Stimulated activated CD8-positive, alpha-beta memory T cell treated with anti-CD3 and anti-CD28 coated beads, Interleukin-12 subunit alpha, Interleukin-12 subunit beta, amount 100 ng/mL, for 24 hours (primary cell): ENCODE results near the gene FAM53B.
"Not testable (repeated sequence)": the region's sequence is repeated elsewhere in the genome, so short reads cannot be mapped to it uniquely, and the experiment has no call there.

Experiments
- DNase-seq: peaks from one replicate; pipeline ENCODE4 v3.0.0-alpha.2; 2020; ENCODE audit errors: extremely low read depth

The FAM53B gene

DNA sequence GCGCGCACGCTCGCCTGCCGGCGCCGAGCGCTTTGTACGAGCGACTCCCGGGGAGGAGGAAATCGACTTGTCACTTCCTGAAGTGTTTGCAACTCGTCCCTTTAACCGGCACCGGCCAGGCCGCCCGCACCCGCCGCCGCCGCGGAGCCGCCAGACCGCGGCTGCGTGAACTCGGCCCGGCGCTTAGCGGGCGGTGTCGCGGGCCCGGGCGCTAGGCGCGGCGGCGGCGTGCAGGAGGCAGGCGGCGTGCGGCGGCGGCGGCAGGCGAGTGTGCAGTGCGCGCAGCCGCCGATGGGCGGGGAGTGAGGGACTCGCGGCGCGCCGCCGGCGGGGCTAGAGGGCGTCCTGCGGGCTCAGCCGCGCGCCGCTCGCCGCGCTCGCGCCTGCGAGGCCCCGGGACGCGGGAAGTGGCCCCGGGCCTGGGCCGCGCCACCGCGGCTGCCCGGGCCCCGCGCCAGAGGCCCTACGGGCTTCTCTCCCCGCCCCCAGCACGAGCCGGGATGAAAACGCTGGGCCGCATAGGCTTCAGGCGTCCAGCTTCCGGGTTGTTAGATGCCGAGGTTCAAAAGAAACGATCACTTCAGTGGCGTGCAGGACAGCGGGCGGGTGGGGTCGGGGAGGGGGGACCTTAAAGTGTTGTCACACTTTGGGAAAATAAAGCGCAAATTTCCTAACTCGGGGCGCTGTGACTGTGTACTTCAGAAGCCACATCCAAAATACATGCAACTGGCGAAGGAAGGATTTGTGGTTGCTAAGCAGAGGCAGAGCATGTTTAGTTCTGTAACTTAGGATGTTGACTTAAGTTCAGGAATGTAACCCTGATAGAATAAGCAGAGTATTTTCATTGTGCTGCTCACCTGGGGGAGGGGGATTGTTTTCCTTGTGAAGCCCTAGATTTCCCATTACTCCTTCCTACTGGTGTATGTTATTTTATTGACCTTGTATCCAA is at the start of gene FAM53B:
Gene FAM53B, minus strand, starts transcription at position 277 of the 949 bp plus-strand sequence. CDS start 37,665 bp downstream, outside the sequence.
- DNase-seq: peak; percentile 60

DNA sequence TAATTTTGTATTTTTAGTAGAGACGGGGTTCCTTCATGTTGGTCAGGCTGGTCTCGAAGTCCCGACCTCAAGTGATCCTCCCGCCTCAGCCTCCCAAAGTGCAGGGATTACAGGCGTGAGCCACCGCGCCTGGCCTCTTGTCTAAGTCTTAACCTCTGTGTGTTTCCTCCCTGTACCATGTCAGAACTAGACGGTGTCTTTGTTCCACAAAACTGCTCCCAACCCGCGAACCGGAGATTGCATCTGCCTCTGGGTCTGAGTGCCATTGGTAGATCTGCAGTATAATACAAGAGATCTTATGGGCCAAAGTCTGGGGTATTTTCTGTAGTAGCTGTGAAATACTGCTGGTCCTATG is 48.8 kb upstream of the FAM53B start:
- no peak for DNase-seq

- peak; percentile 67 for DNase-seq
Observed at GRCh38 chr10:124791547-124792348, 47.6 kb upstream of the FAM53B start, which contains the start of gene EEF1AKMT2. EEF1AKMT2 (minus strand) TSS chr10:124791887; CDS start chr10:124791833, 54 bp downstream.

DNA sequence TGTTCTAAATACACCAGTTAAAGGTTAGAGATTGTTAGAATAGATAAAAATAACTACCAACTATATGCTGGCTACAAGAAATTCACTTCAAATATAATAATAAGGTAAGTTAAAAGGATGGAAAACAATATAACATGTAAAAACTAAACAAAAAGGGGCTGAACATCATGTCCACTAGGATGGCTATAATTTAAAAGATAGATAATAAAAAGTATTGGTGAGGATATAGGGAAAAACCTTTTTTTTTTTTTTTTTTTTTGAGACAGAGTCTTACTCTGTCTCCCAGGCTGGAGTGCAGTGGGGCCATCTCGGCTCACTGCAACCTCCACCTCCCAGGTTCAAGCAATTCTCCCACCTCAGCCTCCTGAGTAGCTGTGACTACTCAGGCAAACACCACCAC is 38.7 kb upstream of the FAM53B start:
- DNase-seq: not testable (repeated sequence)

DNA sequence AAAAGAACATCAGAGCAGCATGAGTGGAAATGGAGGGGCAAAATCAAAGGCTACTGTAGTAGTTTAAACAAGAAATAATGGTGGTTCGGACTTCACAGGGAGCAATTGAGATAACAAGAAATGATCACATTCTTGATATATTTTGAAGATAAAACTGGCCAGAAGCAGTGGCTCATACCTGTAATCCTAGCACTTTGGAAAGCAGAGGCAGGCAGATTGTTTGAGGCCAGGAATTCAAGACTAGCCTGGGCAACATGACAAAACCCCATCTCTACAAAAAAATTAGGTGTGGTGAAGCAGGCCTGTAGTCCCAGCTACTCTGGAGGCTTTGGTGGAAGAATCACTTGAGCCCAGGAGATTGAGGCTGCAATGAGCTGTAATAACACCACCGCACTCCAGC is 24.6 kb upstream of the FAM53B start:
- DNase-seq: no peak

DNA sequence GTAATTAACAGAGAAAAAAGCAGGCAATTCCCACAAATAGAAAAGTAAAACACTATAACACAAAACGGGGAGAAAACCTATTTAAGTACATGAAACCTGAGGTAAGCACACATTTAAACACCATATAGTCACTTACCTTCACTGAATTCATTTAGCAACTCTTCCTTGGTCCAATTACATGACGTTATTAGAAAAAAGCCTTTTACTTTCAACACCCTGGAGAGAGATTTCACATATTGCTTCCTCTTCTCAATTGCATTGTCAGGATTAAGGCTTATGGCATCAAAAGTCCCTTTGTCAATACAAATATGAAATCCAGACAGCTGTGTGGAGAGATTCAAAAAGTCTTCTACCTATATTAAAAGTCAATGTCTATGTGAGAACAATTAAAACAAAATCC is 21.1 kb upstream of the FAM53B start:
- DNase-seq: no peak

DNA sequence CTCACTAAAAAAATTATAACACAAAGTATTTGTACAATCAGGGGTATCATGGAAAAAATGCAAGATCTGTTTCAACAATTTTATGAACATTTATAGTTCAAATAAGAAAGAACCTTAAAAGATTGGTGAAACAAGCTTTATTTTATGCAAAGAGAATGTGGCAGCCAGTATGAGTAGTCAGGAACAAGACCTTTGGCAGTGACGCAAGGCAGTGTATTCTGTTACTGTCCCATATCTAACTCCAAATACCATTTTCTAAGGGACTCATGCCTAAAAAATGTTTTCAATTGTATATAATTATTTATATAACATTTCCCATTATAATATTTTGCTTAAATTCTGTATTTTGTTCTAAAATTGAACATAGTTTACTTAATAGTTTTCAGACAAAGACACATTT is 19.1 kb upstream of the FAM53B start:
- no peak for DNase-seq

GRCh38 chr10:124762281-124762680 is 18.1 kb upstream of the FAM53B start:
- DNase-seq: no peak

DNA sequence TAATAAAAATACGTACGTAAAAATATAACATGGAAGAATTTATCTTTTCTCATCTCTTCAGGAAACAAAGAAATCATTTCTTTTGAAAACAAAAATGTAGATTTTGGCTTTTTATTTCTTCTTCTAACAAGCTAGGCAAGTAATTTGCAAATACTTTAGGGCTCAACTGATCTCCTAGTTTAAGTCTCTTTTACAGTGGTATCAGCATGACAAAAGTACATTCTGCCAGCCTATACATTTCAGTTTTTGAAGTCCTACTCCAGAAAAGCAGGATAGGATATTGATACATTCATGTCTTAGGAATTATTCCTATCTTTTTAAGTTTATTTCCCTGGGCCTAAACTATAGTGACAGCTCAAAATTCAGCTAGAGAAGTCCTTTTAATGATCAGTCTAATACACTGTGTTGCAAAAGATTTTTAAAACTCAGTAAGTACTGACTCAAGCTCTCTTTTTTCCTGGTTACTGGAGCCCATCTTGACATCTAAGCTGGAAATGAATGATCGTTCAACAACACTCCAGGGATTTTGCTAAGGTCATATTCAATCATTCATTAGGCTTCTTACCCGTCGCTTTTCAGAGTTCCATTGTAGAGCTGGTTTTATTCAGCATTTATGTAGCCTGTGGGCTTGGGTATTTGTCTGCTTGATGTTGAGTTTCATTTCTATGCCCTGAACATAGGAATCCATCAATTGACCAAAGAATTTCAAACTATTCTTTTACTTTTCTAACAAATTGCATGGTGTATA is 12.2 kb upstream of the FAM53B start:
- no peak for DNase-seq

- no peak for DNase-seq
Observed at GRCh38 chr10:124755581-124755980, 11.4 kb upstream of the FAM53B start.

DNA sequence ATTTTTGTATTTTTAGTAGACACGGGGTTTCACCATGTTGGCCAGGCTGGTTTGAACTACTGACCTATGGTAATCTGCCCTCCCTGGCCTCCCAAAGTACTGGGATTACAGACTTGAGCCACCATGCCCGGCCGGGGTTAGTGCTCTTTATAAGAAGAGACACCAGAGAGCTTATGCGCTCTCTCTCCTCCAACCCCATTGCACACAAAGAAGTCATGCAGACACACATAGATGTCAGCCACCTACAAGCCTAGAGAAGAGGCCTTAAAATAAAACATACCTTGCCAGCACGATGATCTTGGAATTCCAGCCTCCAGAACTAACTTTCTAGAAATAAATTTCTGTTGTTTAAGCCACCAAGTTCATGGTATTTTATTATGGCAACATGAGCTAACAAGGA is 10.0 kb upstream of the FAM53B start:
- DNase-seq: no peak

GRCh38 chr10:124748953-124749645 is 4.9 kb upstream of the FAM53B start:
- no peak for DNase-seq

DNA sequence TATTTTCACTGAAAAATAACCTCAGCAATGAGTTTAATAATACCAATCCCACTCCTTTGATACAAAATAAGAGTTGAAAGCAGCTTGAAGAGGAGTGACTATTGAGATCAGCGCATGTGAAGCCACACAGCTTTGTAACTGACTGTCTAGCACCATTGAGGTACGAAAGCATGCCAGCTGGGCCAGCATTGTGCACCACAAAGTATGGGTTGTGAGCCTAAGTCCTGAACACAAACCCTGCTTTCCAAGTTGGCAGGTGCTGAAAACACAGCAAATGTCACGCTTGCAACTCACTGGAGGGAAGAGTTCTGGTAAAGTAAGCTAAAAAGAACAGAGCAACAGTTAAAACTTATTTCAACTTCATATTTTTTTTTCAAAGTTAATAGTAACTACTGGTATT is 4.0 kb upstream of the FAM53B start:
- DNase-seq: no peak

GRCh38 chr10:124747745-124748144 is 3.6 kb upstream of the FAM53B start:
- no peak for DNase-seq

DNA sequence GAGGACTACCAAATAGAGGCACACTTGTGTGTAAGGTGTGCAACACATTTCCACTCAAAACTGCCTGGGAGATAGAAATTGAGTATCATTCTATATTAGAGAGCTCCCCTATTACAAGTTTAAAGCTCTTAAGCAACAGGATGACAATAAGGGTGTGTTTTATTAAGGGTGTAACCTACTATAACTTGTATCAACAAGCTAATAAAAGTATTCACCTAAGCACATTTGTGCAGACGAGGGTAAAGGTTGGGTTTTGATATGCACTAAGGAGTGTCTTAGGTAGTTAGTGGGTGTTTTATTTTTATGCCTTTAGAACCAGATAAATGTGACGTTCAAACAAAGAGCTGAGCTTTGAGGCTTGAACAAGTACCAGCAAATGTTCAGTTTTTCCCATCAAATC is 2.8 kb upstream of the FAM53B start:
- no peak for DNase-seq

GRCh38 chr10:124746447-124746846 is 2.3 kb upstream of the FAM53B start:
- not testable (repeated sequence) for DNase-seq

- DNase-seq: no peak
Observed at GRCh38 chr10:124745673-124746072, 1.5 kb upstream of the FAM53B start.

DNA sequence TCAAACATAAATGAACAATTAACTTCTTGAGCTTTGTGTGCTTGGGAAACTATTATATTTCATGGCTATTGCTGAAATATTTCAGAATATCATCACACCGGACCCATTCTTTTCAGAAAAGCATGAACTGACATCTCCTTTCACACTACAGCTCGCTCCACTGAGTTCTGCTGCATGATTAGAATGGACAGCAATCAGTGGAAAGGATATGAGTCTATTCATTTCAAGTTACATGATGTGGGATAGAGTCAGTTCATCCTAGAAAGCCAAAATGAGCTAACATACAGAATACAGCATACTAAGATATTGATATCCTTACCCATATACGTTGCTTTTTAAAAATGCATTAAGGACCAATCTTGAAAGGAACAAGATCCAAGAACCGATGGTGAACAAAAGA is 1.1 kb upstream of the FAM53B start:
- DNase-seq: no peak

DNA sequence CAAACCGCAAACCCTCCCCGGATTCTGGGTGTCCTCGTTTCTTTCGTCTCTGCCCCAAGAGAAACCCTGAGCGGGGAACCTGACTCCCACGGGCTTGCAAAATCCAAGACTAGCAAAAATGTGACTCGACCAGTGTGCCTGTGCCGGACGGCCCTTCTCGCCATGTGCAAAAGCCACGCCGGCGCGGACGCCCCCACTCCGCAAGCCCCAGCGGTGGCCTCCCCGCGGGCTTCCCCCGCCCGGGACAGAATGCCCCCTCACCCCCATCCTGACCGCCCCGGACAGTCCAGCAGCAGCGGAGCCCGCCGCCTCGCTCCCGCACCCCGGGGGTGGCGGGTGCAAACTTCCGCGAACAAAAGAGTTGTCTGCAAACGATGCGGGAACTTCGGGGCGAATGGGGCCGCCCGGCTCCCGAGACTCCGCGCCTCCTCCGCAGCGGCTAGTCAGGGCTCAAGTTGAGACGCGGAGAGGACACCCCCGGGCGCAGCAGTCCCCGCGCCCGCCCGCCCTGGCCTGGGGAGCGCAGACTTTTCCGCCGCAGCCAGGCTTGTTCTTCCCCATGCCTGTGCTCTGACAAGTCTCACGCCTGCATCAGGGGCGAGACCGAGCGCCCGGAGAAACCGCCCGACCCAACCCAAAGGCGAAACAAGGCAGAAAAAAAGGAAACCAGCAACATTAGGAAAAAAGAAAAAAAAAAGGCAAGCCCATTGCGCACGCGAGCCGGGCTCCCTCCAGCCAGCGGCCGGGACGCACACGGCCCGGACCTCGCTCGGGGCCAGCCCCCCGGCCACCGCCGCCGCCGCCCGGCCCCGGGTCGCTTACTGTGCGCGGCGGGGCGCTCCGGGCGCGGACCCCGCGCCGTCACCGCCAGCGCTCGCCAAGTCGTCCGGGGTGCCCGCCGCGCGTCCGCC is 732 bp downstream of the FAM53B start:
- no peak for DNase-seq
